H1 (cell line): Measurements from ENCODE around the gene OVCA2. TPM values are rescaled to one million over a fixed set of nuclear protein-coding genes. Genes with fewer than 3 reads are reported as not detected.
A peak's percentile ranks its signal among the peaks of the same experiment; 100 is the strongest.

Source experiments
- CBX8 ChIP-seq: fragments of 300-800, 300-1000 bp; sonication (generic); IDR thresholded peaks from 2 replicates; pipeline ENCODE4 v1.7.1; 2016; ENCODE audit warnings: low read depth, low read length, borderline replicate concordance
- CHD1 ChIP-seq: IDR thresholded peaks from 2 replicates; pipeline ENCODE4 v1.6.1; 2012; ENCODE audit warnings: low read depth, low read length, improper control_type of control experiment
- RBBP5 ChIP-seq: IDR thresholded peaks from 2 replicates; pipeline ENCODE4 v1.7.1; 2012; ENCODE audit warnings: low read depth, mild to moderate bottlenecking, inconsistent platforms, low read length, moderate library complexity, borderline replicate concordance
- TEAD4 ChIP-seq: IDR thresholded peaks from 2 replicates; pipeline ENCODE4 v1.6.1; 2012; ENCODE audit warnings: low read depth, low read length, inconsistent platforms, mixed read lengths
- polyA plus RNA-seq, 7 experiments: library from polyadenylated mRNA; depleted of rRNA in 3 of 7; stranded (reverse) in 5 of 7; unstranded in 2 of 7; fragments of >200 nt in 5 of 7; fragments of 200-250 nt in 2 of 7; gene quantifications; 1 replicate in 5 of 7; 2 replicates in 1 of 7; 4 replicates in 1 of 7; pipeline versions ENCODE4 v1.2.1 to v1.2.3, GENCODE V29; 2011 to 2013; ENCODE audit warnings: missing spikeins in 2 of 7, mixed read lengths in 2 of 7
- total RNA-seq: library from RNA; stranded (reverse); fragmentation: NEBNext Ultra II Directional; extraction: Animal tissue kit (Norgen Biotek cat#: 25700); gene quantifications from 2 replicates; pipeline ENCODE4 v1.2.1, GENCODE V29; 2021
- TF ChIP-seq, protein P1 (sequence below): fragments of 300-600 bp; sonication (generic); IDR thresholded peaks from 2 replicates; pipeline ENCODE4 v1.7.1; 2012; ENCODE audit warnings: low read length, moderate library complexity, mild to moderate bottlenecking, inconsistent platforms; ENCODE audit not compliant: insufficient replicate concordance
- TF ChIP-seq, protein P2 (sequence below): IDR thresholded peaks from 2 replicates; pipeline ENCODE4 v1.6.1; 2011; ENCODE audit warnings: low read depth, mild to moderate bottlenecking, low read length; ENCODE audit not compliant: insufficient read depth
- TF ChIP-seq, protein P3 (sequence below): IDR thresholded peaks from 2 replicates; pipeline ENCODE4 v1.6.1; 2012; ENCODE audit warnings: low read length, inconsistent platforms

OVCA2 gene
- total and polyA plus RNA-seq, 2 of the 8 experiments (the other 6 are each of a cell fraction or from before 2014, with no cell fraction given): 15.3 to 37.0 TPM

DNA sequence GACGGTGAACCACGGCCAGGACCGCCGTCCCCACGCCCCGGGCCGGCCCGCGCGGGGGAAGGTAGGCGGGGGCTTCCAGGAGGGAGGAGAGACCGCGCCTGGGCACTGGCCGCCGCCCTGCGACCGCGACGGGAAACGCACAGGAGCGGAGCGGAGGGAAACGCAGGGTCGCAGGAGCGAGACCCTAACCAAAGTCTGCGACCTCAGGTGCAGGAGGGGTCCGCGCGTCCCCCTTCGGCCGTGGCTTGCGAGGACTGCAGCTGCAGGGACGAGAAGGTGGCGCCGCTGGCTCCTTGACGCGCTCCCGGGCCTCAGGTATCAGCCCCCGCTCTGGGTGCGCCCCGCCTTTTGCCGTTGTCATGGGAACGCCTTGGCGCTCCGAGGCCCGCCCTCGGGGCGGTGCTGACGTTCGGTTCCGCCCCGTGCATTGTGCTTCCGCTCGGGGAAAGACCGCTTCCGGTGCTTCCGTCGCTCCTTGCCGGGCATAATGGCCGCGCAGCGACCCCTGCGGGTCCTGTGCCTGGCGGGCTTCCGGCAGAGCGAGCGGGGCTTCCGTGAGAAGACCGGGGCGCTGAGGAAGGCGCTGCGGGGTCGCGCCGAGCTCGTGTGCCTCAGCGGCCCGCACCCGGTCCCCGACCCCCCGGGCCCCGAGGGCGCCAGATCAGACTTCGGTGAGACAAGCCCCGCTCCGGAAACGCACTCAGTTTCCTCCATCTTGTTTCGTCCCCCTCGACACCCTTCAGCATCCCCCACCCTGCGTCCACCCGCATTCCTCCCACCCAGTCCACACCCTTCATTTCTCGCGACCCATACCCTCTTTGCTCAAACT lies at the start of gene OVCA2 (continued):
- TF ChIP-seq, protein P1, sequence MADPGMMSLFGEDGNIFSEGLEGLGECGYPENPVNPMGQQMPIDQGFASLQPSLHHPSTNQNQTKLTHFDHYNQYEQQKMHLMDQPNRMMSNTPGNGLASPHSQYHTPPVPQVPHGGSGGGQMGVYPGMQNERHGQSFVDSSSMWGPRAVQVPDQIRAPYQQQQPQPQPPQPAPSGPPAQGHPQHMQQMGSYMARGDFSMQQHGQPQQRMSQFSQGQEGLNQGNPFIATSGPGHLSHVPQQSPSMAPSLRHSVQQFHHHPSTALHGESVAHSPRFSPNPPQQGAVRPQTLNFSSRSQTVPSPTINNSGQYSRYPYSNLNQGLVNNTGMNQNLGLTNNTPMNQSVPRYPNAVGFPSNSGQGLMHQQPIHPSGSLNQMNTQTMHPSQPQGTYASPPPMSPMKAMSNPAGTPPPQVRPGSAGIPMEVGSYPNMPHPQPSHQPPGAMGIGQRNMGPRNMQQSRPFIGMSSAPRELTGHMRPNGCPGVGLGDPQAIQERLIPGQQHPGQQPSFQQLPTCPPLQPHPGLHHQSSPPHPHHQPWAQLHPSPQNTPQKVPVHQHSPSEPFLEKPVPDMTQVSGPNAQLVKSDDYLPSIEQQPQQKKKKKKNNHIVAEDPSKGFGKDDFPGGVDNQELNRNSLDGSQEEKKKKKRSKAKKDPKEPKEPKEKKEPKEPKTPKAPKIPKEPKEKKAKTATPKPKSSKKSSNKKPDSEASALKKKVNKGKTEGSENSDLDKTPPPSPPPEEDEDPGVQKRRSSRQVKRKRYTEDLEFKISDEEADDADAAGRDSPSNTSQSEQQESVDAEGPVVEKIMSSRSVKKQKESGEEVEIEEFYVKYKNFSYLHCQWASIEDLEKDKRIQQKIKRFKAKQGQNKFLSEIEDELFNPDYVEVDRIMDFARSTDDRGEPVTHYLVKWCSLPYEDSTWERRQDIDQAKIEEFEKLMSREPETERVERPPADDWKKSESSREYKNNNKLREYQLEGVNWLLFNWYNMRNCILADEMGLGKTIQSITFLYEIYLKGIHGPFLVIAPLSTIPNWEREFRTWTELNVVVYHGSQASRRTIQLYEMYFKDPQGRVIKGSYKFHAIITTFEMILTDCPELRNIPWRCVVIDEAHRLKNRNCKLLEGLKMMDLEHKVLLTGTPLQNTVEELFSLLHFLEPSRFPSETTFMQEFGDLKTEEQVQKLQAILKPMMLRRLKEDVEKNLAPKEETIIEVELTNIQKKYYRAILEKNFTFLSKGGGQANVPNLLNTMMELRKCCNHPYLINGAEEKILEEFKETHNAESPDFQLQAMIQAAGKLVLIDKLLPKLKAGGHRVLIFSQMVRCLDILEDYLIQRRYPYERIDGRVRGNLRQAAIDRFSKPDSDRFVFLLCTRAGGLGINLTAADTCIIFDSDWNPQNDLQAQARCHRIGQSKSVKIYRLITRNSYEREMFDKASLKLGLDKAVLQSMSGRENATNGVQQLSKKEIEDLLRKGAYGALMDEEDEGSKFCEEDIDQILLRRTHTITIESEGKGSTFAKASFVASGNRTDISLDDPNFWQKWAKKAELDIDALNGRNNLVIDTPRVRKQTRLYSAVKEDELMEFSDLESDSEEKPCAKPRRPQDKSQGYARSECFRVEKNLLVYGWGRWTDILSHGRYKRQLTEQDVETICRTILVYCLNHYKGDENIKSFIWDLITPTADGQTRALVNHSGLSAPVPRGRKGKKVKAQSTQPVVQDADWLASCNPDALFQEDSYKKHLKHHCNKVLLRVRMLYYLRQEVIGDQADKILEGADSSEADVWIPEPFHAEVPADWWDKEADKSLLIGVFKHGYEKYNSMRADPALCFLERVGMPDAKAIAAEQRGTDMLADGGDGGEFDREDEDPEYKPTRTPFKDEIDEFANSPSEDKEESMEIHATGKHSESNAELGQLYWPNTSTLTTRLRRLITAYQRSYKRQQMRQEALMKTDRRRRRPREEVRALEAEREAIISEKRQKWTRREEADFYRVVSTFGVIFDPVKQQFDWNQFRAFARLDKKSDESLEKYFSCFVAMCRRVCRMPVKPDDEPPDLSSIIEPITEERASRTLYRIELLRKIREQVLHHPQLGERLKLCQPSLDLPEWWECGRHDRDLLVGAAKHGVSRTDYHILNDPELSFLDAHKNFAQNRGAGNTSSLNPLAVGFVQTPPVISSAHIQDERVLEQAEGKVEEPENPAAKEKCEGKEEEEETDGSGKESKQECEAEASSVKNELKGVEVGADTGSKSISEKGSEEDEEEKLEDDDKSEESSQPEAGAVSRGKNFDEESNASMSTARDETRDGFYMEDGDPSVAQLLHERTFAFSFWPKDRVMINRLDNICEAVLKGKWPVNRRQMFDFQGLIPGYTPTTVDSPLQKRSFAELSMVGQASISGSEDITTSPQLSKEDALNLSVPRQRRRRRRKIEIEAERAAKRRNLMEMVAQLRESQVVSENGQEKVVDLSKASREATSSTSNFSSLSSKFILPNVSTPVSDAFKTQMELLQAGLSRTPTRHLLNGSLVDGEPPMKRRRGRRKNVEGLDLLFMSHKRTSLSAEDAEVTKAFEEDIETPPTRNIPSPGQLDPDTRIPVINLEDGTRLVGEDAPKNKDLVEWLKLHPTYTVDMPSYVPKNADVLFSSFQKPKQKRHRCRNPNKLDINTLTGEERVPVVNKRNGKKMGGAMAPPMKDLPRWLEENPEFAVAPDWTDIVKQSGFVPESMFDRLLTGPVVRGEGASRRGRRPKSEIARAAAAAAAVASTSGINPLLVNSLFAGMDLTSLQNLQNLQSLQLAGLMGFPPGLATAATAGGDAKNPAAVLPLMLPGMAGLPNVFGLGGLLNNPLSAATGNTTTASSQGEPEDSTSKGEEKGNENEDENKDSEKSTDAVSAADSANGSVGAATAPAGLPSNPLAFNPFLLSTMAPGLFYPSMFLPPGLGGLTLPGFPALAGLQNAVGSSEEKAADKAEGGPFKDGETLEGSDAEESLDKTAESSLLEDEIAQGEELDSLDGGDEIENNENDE: no peak
- TF ChIP-seq, protein P2, sequence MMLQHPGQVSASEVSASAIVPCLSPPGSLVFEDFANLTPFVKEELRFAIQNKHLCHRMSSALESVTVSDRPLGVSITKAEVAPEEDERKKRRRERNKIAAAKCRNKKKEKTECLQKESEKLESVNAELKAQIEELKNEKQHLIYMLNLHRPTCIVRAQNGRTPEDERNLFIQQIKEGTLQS: no peak
- TF ChIP-seq TEAD4: no peak
- TF ChIP-seq, protein P3, sequence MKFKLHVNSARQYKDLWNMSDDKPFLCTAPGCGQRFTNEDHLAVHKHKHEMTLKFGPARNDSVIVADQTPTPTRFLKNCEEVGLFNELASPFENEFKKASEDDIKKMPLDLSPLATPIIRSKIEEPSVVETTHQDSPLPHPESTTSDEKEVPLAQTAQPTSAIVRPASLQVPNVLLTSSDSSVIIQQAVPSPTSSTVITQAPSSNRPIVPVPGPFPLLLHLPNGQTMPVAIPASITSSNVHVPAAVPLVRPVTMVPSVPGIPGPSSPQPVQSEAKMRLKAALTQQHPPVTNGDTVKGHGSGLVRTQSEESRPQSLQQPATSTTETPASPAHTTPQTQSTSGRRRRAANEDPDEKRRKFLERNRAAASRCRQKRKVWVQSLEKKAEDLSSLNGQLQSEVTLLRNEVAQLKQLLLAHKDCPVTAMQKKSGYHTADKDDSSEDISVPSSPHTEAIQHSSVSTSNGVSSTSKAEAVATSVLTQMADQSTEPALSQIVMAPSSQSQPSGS: no peak
- TF ChIP-seq RBBP5: peak; percentile 88; the same call in 1 of the 2 replicates
- no peak for TF ChIP-seq CHD1
- TF ChIP-seq CBX8: no peak
